ENCODE measurements around the gene FHDC1.

The FHDC1 gene

DNA sequence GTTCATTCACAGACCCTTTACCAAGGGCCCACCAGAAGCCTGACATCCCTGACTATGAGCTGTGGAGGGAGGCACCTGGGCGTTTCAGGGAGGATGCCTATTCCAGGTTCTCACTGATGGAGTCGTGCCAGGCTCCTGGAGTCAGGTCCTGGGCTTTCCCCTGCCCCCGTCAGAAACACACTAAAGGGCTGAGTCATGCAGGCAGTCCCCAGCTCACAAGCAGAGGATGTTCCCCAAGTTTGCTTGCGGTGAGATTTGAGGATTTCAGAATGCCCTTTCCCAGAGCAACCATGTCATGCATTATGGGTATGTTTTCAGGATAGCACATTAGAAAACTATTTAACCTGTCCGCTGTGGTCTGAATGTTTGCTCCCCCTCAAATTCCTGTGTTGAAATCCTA is 45.2 kb downstream of the FHDC1 start:
- DNase-seq (ENCODE audit: low spot score) = no peak

DNA sequence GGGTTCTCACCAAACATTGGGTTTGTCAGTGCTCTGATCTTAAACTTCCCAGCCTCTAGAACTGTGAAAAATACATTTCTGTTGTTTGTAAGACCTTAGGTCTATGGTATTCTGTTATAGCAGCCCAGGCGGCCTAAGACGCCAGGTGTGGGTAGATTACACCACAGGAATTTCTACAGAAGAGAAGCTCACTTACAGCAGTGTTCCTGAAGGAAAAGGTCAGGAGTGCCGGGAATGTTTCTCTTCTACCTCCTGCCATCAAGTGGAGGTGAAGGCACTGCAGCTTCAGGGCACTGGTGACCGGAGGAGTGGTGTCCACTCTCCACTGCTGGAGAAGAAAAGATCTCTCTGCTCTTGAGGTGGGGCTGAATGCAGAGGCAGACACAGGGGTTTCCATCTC is 45.7 kb downstream of the FHDC1 start:
- DNase-seq (ENCODE audit: low spot score) = no peak

DNA sequence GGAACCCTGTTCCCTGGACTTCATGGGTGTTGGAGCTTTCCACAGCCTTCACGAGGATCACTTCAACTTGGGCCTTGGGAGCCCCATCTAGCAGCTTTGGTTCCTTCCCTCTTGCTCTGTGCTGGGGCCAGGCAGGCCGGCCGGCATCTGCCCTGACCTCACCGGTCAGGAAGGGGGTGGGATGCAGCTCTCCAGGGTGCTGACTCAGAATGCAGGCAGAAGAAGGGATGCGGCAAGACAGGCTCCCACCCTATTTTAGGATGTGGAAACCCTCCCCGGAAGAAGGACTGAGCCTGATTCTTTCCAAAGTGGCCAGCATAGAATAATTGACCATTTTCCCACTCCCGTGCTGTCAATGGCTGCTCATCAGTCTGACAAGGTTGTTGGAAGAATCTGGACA is 47.1 kb downstream of the FHDC1 start:
- DNase-seq (ENCODE audit: low spot score) = no peak

DNA sequence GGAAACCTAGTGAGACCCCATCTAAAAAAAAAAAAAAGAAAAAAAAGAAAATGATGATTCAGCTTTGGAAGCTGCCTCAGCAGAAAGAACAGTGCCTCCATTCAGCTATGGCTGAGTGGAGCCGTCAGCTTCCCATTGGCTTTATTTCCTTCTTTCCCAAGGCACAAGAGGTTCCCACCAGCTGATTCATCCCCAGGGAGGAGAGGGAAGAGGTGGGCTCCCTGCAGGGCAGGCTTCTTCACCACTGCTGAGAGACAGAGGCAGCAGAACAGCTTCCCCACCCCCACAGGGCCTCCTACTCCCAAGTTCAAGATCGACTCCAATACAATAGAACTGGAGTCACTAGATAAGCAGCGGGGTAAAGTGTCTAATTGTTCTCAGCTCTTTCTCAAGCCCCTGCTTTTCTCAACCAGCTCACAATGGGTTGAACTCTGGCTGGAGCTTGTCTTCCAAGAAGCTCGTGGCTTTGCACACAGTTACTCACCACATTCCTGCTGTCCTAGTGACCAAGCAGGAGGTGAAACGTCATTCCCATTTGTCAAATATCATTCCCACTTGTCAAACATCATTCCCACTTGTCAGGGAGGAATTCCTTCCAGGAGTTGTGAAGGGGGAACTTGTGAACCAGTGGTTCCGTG is 47.8 kb downstream of the FHDC1 start:
- DNase-seq (ENCODE audit: low spot score) = no peak

DNA sequence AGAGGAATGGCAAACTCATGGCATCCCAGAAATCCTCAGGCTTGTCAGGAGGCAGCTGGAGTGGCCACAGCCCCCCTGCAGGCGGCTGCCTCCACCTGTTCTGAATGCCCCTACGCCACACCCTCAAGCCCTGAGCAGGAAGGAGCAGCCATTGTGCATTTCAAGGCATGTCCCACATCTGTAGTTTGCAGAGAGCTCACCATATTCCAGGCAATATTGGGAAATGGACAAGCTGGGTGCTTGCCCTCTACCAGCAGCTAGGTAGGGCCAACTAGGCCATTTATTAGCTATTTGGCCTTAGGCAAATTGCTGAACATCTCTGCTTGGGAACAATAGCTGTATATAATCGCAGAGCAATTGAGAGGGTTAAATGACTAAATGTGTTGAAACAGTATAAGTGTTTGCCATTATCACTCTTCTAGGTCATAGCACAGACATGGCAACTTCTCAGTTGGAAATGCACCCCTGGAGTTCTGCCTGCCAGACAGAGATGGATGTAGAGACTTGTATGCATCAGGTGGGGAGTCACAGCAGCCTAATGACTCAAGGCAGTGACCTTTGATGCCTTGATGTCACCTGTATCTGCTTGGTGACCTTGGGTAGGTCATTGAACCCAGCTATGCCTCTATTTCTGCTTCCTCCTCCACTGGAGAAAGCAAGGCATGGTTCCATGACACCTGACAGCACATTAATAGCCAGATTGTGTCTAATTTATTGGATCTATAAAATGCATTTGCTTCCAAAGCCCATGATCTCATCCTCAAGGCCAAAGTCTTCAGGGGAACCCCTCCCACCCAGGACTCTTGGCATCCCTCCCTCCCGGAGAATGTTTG is 52.8 kb downstream of the FHDC1 start:
- DNase-seq (ENCODE audit: low spot score) = no peak

DNA sequence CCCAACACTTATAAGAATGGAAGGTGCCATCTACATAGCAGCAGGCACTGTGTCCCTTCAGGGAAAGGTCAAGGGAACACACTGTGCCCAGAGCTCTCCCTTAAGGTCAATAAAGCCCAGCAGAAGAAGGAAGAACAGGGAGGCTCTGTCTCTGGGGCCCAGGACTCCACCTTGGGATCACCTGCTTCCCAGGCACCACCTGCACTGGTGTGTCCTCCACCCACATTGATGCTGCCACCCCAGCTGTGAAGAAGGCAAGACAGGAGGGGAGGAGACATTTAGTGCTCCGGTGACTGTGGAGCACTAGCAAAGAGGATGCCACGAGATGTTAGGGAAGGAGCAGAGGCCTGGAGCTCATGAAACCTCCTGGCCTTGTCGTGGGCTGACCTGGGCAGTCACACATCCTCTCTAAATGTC is 53.4 kb downstream of the FHDC1 start:
- no peak for DNase-seq (ENCODE audit: low spot score)

GRCh38 chr4:152990471-152991131 is 54.5 kb downstream of the FHDC1 start:
- no peak for DNase-seq (ENCODE audit: low spot score)

DNA sequence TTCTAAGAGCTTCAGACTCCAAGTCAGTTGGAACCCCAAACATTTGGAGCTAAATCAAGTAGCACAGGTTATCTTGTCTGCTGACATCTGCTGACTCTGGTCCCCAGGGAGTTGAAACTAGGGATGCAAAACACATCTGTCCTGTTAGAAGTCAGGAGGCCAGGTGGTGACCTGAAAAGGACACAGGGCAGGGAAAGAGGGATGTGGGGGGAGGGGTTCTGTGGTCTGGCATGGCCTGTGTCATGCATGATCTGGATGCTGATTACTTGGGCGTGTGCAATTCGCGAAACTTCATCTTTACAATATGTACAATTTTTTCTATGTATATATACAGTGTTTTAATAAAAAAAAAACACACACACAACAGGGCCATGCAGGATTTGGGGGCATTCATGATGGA is 55.3 kb downstream of the FHDC1 start:
- no peak for DNase-seq (ENCODE audit: low spot score)

DNA sequence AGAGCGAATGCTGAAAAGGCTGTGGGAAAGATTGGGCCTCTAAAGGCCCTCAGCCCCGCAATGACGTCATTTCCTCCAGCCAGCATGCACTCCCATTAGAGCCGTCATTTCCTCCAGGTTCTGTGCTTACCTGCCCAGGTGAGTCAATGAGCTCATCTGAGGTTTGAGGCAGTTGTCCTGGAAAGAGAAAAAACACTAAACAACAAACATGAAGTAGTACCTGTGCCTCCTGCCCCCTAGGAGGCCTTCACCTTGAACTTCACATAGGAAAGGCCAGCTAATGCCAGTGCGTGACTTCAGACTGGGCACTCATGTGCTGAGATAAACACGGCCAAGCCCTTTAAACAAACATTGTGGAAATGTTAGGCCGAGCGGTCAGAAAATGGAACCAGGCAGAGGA is 55.9 kb downstream of the FHDC1 start:
- DNase-seq (ENCODE audit: low spot score) = no peak

DNA sequence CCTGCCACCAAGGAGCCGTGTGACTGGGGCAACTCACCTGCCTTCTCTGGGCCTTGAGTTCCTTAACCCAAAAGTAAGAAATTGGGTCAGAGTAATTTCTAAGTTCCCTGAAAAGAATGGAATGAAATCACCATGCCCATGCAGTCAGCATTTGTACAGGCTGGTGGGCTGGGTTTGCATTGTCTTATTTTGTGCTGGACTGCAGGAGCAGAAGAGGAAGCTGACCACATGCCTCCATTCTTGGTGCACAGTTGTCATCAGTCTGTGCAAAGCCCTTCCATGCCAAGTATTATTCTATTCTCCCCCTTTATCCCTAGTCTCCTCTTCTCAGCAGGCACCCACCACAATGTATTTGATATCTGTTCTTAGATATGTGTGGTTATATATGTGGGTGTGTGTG is 56.3 kb downstream of the FHDC1 start:
- DNase-seq (ENCODE audit: low spot score) = no peak

DNA sequence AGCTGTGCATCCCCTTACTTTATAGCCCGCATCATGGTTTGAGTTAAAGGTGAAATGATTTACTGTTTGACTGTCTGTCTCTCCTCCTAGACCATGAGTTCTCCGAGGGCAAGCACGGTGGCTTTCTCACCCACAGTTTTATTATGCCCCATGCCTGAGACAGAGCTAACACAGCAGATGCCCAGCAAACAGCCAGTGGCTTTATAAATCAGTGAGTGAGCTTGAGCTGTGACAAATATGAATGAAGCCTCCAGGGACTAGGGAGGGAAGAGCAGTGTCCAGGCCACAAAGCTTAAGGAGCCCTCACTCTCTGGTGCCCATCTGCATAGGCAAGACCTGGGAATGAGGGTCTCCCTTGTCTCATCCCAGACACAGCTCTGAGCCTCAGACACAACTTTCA is 57.9 kb downstream of the FHDC1 start:
- no peak for DNase-seq (ENCODE audit: low spot score)

DNA sequence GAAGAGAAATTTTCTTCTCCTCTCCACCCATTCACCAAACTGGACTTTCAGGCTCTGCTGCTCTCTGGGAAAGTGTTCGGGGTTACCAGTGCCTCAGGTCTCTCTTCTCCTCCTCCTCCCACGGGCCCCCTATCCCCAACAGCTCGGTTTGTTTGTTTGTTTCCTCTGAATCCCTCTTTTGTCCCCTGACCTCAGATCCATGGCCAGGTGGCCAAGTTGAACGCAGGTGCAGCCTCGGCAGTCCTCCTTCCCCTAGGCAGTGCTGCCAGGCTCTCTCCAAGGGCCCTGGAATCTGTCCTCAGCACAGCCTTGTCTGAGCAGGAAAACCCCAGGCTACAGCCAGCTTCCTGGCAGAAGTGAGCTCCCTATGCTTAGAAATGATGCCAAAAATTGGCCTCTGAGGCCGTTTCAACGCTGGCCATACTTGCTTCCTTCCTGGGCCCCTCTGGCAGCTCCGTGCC is 60.0 kb downstream of the FHDC1 start:
- DNase-seq (ENCODE audit: low spot score) = no peak

GRCh38 chr4:152996672-152997071 is 60.5 kb downstream of the FHDC1 start:
- no peak for DNase-seq (ENCODE audit: low spot score)

DNA sequence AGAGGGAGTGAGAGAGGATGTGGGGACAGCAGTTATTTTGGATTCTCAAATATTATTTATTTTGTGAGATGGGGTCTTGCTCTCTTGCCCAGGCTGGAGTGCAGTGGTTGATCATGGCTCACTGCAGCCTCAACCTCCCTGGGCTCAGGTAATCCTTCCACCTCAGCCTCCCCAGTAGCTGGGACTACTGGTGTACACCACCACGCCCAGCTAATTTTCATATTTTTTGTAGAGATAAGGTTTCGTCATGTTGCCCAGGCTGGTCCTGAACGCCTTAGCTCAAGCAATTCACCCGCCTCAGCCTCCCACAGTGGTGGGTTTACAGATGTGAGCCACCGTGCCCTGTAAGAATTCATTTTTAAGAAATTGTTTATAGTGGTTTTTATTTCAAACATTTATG is 61.2 kb downstream of the FHDC1 start:
- no peak for DNase-seq (ENCODE audit: low spot score)

GRCh38 chr4:152997771-152998487 is 61.8 kb downstream of the FHDC1 start:
- no peak for DNase-seq (ENCODE audit: low spot score)

GRCh38 chr4:152998861-152999260 is 62.7 kb downstream of the FHDC1 start:
- DNase-seq (ENCODE audit: low spot score) = no peak

GRCh38 chr4:152999346-153000075 is 63.4 kb downstream of the FHDC1 start:
- DNase-seq (ENCODE audit: low spot score) = no peak

DNA sequence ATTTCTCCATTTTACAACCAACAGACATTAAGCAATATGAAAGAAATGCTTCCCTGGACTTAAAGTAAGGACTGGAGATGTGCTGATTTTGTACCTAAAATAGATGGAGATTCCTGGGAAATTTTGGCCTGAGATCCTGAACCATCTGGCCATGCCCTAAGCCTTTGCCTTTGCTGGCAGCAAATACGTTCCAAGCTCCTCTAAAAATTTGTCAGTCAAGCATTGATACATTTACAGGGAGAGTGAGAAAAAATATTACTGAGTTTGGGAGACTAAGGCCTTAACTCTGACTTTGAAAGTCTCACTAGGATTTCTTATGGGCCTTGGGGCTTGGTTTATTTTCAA is 63.9 kb downstream of the FHDC1 start:
- DNase-seq (ENCODE audit: low spot score) = no peak

DNA sequence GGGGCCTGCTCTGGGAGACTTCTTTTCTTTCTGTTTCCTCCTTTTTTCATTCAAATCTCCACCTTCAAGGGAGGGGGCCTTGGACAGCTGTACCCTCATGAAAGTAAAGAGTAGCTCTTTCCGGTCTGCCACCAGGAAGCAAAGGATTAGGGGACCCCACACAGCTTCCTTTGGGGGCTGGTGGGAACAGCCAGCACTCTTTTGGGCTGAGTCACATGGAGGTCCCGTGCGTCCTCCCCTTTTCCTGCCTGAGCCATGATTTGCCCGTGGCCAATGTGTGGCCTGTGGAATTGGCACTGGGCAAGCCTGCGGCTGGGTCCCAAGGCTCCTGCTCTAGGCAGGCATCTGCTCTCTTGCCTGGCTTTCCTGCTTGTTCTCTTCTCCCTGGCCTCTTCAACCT is 65.5 kb downstream of the FHDC1 start:
- no peak for DNase-seq (ENCODE audit: low spot score)

GRCh38 chr4:153002110-153002509 is 66.0 kb downstream of the FHDC1 start:
- DNase-seq (ENCODE audit: low spot score) = no peak

- DNase-seq (ENCODE audit: low spot score) = no peak
Observed at GRCh38 chr4:153004081-153004850, 68.1 kb downstream of the FHDC1 start.
